HEK293 (cell line): ENCODE measurements around the gene FBLN2.

ENCODE experiments used
- CTCF ChIA-PET: fragments of 350-600 bp; formaldehyde crosslinking; extraction: SDS; loops from one replicate; lab custom pipeline; 2021; ENCODE audit warnings: antibody characterized with exemption; lab: Yijun Ruan, JAX
- POLR2A ChIA-PET: fragments of 300-600 bp; formaldehyde crosslinking; extraction: SDS; loops from one replicate; lab custom pipeline; 2020; ENCODE audit warnings: antibody characterized with exemption, inconsistent platforms; lab: Yijun Ruan, JAX
- H3K27ac ChIP-seq: fragments of 200-500 bp; sonication (Bioruptor generic); 2 replicates; pipeline ENCODE4 v1.5.1; 2014; ENCODE audit warnings: low read depth, low read length, control low read depth, inconsistent platforms; ENCODE audit errors: extremely low read depth
- H3K36me3 ChIP-seq, 2 experiments: fragments of 200-500 bp in 1 of 2; sonication (Bioruptor generic) in 1 of 2; 1 replicate in 1 of 2; 2 replicates in 1 of 2; pipeline ENCODE4 v1.5.1; 2014 to 2017; ENCODE audit warnings: inconsistent platforms in 2 of 2, low read length in 2 of 2; ENCODE audit not compliant: control insufficient read depth in 2 of 2, insufficient read depth in 1 of 2
- H3K4me1 ChIP-seq: fragments of 200-500 bp; sonication (Bioruptor generic); 2 replicates; pipeline ENCODE4 v1.5.1; 2014; ENCODE audit warnings: mild to moderate bottlenecking, low read length, inconsistent platforms; ENCODE audit not compliant: control insufficient read depth, insufficient read depth
- H3K4me3 ChIP-seq: 2 replicates; pipeline ENCODE4 v1.5.1; 2011; ENCODE audit warnings: low read depth, mild to moderate bottlenecking, control low read depth, low read length, moderate library complexity
- H3K9me3 ChIP-seq: fragments of 200-500 bp; sonication (Bioruptor generic); 2 replicates; pipeline ENCODE4 v1.5.1; 2014; ENCODE audit warnings: low read depth, low read length, inconsistent platforms; ENCODE audit not compliant: control insufficient read depth, insufficient read depth
- BCL11A ChIP-seq: fragments of 450-650 bp; formaldehyde crosslinking; IDR thresholded peaks from 2 replicates; pipeline ENCODE4 v1.5.1; 2016; ENCODE audit warnings: low read depth, missing biosample characterization, missing genetic modification characterization
- BCL11B ChIP-seq: fragments of 450-650 bp; formaldehyde crosslinking; IDR thresholded peaks from 2 replicates; pipeline ENCODE4 v1.5.1; 2016; ENCODE audit warnings: low read depth, missing biosample characterization, missing genetic modification characterization
- KLF16 ChIP-seq: fragments of 450-650 bp; formaldehyde crosslinking; IDR thresholded peaks from 2 replicates; pipeline ENCODE4 v1.5.1; 2017; ENCODE audit warnings: missing biosample characterization, missing genetic modification characterization
- OSR2 ChIP-seq: fragments of 450-650 bp; formaldehyde crosslinking; IDR thresholded peaks from 2 replicates; pipeline ENCODE4 v1.5.1; 2016; ENCODE audit warnings: missing biosample characterization, missing genetic modification characterization
- SP3 ChIP-seq: fragments of 450-650 bp; formaldehyde crosslinking; IDR thresholded peaks from 2 replicates; pipeline ENCODE4 v1.5.1; 2016; ENCODE audit warnings: missing biosample characterization, missing genetic modification characterization
- ZBTB17 ChIP-seq: fragments of 450-650 bp; formaldehyde crosslinking; IDR thresholded peaks from 2 replicates; pipeline ENCODE4 v1.5.1; 2016; ENCODE audit warnings: missing biosample characterization, missing genetic modification characterization
- ZFHX2 ChIP-seq: fragments of 450-650 bp; formaldehyde crosslinking; conservative IDR thresholded peaks from 2 replicates; pipeline ENCODE4 v1.5.1; 2016; ENCODE audit warnings: missing biosample characterization, missing genetic modification characterization
- ZNF2 ChIP-seq: fragments of 450-650 bp; formaldehyde crosslinking; IDR thresholded peaks from 2 replicates; pipeline ENCODE4 v1.5.1; 2016; ENCODE audit warnings: missing biosample characterization, missing genetic modification characterization
- ZNF223 ChIP-seq: fragments of 450-650 bp; formaldehyde crosslinking; IDR thresholded peaks from 2 replicates; pipeline ENCODE4 v1.5.1; 2016; ENCODE audit warnings: missing biosample characterization, missing genetic modification characterization
- ZNF391 ChIP-seq: fragments of 450-650 bp; formaldehyde crosslinking; IDR thresholded peaks from 2 replicates; pipeline ENCODE4 v1.5.1; 2016; ENCODE audit warnings: low read depth, missing biosample characterization, missing genetic modification characterization, borderline replicate concordance
- ZNF404 ChIP-seq: fragments of 450-650 bp; formaldehyde crosslinking; IDR thresholded peaks from 2 replicates; pipeline ENCODE4 v1.5.1; 2017; ENCODE audit warnings: missing biosample characterization, missing genetic modification characterization
- ZNF426 ChIP-seq: fragments of 450-650 bp; formaldehyde crosslinking; IDR thresholded peaks from 2 replicates; pipeline ENCODE4 v1.5.1; 2017; ENCODE audit warnings: missing biosample characterization, missing genetic modification characterization, mild to moderate bottlenecking, inconsistent platforms, moderate library complexity
- ZNF514 ChIP-seq: fragments of 450-650 bp; formaldehyde crosslinking; IDR thresholded peaks from 2 replicates; pipeline ENCODE4 v1.5.1; 2016; ENCODE audit warnings: missing biosample characterization, missing genetic modification characterization
- ZNF558 ChIP-seq: fragments of 450-650 bp; formaldehyde crosslinking; IDR thresholded peaks from 2 replicates; pipeline ENCODE4 v1.5.1; 2016; ENCODE audit warnings: missing biosample characterization, missing genetic modification characterization
- ZNF600 ChIP-seq: fragments of 450-650 bp; formaldehyde crosslinking; IDR thresholded peaks from 2 replicates; pipeline ENCODE4 v1.5.1; 2016; ENCODE audit warnings: missing biosample characterization, missing genetic modification characterization
- ZNF610 ChIP-seq: fragments of 450-650 bp; formaldehyde crosslinking; IDR thresholded peaks from 2 replicates; pipeline ENCODE4 v1.5.1; 2016; ENCODE audit warnings: missing biosample characterization, missing genetic modification characterization, borderline replicate concordance
- ZNF621 ChIP-seq: fragments of 450-650 bp; formaldehyde crosslinking; IDR thresholded peaks from 2 replicates; pipeline ENCODE4 v1.5.1; 2017; ENCODE audit warnings: missing biosample characterization, missing genetic modification characterization
- ZSCAN16 ChIP-seq: fragments of 450-650 bp; formaldehyde crosslinking; IDR thresholded peaks from 2 replicates; pipeline ENCODE4 v1.5.1; 2016; ENCODE audit warnings: missing biosample characterization, missing genetic modification characterization
- ZSCAN30 ChIP-seq: fragments of 450-650 bp; IDR thresholded peaks from 2 replicates; pipeline ENCODE4 v1.5.1; 2018; ENCODE audit warnings: missing biosample characterization, mild to moderate bottlenecking, missing genetic modification characterization, moderate library complexity
- ZXDB ChIP-seq: fragments of 450-650 bp; formaldehyde crosslinking; IDR thresholded peaks from 2 replicates; pipeline ENCODE4 v1.5.1; 2016; ENCODE audit warnings: missing biosample characterization, missing genetic modification characterization
- TF ChIP-seq, protein P1 (sequence below): fragments of 450-650 bp; formaldehyde crosslinking; conservative IDR thresholded peaks from 2 replicates; pipeline ENCODE4 v1.5.1; 2016; ENCODE audit warnings: low read depth, missing biosample characterization, missing genetic modification characterization
- TF ChIP-seq, protein P2 (sequence below): fragments of 450-650 bp; formaldehyde crosslinking; IDR thresholded peaks from 2 replicates; pipeline ENCODE4 v1.5.1; 2016; ENCODE audit warnings: missing biosample characterization, missing genetic modification characterization, borderline replicate concordance
- TF ChIP-seq, protein P3 (sequence below): fragments of 450-650 bp; formaldehyde crosslinking; IDR thresholded peaks from 2 replicates; pipeline ENCODE4 v1.5.1; 2016; ENCODE audit warnings: missing biosample characterization, missing genetic modification characterization
- TF ChIP-seq, protein P4 (sequence below): fragments of 450-650 bp; formaldehyde crosslinking; IDR thresholded peaks from 2 replicates; pipeline ENCODE4 v1.5.1; 2017; ENCODE audit warnings: missing biosample characterization, missing genetic modification characterization
- TF ChIP-seq, protein P5 (sequence below): fragments of 450-650 bp; formaldehyde crosslinking; IDR thresholded peaks from 2 replicates; pipeline ENCODE4 v1.5.1; 2016; ENCODE audit warnings: missing biosample characterization, missing genetic modification characterization

FBLN2 gene

DNA sequence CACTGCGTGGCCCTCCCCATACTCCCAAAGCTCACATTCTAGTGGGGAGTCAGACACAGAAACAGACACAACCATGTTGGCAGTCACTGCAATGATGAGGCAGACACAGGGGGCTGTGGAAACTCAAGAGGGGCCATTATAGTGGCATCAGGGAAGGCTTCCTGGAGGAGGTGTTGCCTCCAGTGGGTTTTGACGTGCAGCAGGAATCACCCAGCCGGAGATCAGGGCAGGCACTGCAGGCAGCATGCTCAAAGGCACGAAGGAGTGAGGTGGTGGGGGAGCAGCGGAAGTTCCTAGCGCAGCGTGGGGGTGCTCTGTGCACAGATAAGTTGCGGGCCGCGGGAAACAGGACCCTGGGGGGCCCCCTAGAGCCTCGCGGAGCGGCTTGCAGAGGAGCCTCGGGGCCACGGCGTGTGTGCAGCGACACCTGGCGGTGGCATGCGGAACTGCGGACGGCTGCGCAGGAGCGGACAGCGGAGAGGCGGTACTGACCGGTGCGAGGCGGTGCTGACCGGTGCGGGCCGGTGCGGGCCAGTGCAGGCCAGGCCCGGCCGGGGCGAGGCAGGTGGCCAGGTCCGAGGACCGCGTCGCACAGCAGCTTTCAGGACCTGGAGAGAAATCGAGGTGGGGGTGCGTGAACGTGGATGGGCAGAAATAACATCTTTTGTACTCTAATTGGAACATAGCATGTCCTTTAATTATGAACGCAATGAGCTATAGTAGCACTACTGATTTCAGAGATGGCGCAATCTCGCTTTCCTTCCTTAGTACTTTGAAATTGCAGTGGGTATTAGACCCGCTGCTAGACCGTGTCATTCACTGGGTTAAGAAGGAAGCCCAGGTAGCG, 101.5 kb downstream of the FBLN2 start:
- ChIA-PET POLR2A (no interaction called here), CTCF (interaction anchor here (0.6 to 17.8 kb wide), 42 partner anchors 9 to 1170 kb away, joined by 3 to 589 read pairs (median 3); partner anchors contain the start of genes HDAC11 and WNT7A)
- no peaks in the 10 kb centered on the region for H3K9me3 ChIP-seq
- no peaks in the 10 kb centered on the region for H3K36me3 ChIP-seq
- no peak overlapping the region for H3K27ac ChIP-seq
- H3K4me1 ChIP-seq = no peaks in the 10 kb centered on the region
- H3K4me3 ChIP-seq = no peak overlapping the region
- peak; percentile 46; the same call in 1 of the 2 replicates for TF ChIP-seq BCL11A
- TF ChIP-seq ZNF223 (tag by site-specific recombination) = no peak
- peak; percentile 55 for TF ChIP-seq ZXDB
- TF ChIP-seq, protein P1, sequence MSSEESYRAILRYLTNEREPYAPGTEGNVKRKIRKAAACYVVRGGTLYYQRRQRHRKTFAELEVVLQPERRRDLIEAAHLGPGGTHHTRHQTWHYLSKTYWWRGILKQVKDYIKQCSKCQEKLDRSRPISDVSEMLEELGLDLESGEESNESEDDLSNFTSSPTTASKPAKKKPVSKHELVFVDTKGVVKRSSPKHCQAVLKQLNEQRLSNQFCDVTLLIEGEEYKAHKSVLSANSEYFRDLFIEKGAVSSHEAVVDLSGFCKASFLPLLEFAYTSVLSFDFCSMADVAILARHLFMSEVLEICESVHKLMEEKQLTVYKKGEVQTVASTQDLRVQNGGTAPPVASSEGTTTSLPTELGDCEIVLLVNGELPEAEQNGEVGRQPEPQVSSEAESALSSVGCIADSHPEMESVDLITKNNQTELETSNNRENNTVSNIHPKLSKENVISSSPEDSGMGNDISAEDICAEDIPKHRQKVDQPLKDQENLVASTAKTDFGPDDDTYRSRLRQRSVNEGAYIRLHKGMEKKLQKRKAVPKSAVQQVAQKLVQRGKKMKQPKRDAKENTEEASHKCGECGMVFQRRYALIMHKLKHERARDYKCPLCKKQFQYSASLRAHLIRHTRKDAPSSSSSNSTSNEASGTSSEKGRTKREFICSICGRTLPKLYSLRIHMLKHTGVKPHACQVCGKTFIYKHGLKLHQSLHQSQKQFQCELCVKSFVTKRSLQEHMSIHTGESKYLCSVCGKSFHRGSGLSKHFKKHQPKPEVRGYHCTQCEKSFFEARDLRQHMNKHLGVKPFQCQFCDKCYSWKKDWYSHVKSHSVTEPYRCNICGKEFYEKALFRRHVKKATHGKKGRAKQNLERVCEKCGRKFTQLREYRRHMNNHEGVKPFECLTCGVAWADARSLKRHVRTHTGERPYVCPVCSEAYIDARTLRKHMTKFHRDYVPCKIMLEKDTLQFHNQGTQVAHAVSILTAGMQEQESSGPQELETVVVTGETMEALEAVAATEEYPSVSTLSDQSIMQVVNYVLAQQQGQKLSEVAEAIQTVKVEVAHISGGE (tag by site-specific recombination) = peak; percentile 70
- peak; percentile 95 for TF ChIP-seq ZSCAN16
- TF ChIP-seq, protein P2, sequence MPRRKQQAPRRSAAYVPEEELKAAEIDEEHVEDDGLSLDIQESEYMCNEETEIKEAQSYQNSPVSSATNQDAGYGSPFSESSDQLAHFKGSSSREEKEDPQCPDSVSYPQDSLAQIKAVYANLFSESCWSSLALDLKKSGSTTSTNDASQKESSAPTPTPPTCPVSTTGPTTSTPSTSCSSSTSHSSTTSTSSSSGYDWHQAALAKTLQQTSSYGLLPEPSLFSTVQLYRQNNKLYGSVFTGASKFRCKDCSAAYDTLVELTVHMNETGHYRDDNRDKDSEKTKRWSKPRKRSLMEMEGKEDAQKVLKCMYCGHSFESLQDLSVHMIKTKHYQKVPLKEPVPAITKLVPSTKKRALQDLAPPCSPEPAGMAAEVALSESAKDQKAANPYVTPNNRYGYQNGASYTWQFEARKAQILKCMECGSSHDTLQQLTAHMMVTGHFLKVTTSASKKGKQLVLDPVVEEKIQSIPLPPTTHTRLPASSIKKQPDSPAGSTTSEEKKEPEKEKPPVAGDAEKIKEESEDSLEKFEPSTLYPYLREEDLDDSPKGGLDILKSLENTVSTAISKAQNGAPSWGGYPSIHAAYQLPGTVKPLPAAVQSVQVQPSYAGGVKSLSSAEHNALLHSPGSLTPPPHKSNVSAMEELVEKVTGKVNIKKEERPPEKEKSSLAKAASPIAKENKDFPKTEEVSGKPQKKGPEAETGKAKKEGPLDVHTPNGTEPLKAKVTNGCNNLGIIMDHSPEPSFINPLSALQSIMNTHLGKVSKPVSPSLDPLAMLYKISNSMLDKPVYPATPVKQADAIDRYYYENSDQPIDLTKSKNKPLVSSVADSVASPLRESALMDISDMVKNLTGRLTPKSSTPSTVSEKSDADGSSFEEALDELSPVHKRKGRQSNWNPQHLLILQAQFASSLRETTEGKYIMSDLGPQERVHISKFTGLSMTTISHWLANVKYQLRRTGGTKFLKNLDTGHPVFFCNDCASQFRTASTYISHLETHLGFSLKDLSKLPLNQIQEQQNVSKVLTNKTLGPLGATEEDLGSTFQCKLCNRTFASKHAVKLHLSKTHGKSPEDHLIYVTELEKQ (tag by site-specific recombination) = no peak
- TF ChIP-seq, protein P3, sequence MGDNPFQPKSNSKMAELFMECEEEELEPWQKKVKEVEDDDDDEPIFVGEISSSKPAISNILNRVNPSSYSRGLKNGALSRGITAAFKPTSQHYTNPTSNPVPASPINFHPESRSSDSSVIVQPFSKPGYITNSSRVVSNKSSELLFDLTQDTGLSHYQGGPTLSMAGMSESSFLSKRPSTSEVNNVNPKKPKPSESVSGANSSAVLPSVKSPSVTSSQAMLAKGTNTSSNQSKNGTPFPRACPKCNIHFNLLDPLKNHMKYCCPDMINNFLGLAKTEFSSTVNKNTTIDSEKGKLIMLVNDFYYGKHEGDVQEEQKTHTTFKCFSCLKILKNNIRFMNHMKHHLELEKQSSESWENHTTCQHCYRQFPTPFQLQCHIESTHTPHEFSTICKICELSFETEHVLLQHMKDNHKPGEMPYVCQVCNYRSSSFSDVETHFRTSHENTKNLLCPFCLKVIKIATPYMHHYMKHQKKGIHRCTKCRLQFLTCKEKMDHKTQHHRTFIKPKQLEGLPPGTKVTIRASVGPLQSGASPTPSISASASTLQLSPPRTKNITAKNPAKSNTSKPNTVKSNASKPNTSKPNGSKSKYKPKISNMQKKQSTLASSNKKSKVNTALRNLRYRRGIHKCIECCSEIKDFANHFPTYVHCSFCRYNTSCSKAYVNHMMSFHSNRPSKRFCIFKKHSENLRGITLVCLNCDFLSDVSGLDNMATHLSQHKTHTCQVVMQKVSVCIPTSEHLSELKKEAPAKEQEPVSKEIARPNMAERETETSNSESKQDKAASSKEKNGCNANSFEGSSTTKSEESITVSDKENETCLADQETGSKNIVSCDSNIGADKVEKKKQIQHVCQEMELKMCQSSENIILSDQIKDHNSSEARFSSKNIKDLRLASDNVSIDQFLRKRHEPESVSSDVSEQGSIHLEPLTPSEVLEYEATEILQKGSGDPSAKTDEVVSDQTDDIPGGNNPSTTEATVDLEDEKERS (tag by site-specific recombination) = peak; percentile 86; the same call in 1 of the 2 replicates
- peak; percentile 95 for TF ChIP-seq ZNF610 (tag by site-specific recombination)
- TF ChIP-seq ZNF2 = peak; percentile 97
- TF ChIP-seq ZNF404 = no peak
- TF ChIP-seq KLF16 = 0 out of 2 replicates have a peak, but pooled peaks have one; percentile 27
- TF ChIP-seq, protein P4, sequence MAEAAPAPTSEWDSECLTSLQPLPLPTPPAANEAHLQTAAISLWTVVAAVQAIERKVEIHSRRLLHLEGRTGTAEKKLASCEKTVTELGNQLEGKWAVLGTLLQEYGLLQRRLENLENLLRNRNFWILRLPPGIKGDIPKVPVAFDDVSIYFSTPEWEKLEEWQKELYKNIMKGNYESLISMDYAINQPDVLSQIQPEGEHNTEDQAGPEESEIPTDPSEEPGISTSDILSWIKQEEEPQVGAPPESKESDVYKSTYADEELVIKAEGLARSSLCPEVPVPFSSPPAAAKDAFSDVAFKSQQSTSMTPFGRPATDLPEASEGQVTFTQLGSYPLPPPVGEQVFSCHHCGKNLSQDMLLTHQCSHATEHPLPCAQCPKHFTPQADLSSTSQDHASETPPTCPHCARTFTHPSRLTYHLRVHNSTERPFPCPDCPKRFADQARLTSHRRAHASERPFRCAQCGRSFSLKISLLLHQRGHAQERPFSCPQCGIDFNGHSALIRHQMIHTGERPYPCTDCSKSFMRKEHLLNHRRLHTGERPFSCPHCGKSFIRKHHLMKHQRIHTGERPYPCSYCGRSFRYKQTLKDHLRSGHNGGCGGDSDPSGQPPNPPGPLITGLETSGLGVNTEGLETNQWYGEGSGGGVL (tag by site-specific recombination) = no peak
- no peak for TF ChIP-seq ZNF426 (tag by site-specific recombination)
- TF ChIP-seq ZFHX2 (tag by site-specific recombination) = no peak; the same call in 1 of the 2 replicates
- peak; percentile 48; the same call in 1 of the 2 replicates for TF ChIP-seq ZNF600 (tag by site-specific recombination)
- no peak for TF ChIP-seq ZNF621 (tag by site-specific recombination)
- TF ChIP-seq, protein P5, sequence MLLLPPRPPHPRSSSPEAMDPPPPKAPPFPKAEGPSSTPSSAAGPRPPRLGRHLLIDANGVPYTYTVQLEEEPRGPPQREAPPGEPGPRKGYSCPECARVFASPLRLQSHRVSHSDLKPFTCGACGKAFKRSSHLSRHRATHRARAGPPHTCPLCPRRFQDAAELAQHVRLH (tag by site-specific recombination) = peak; percentile 99
- 0 out of 2 replicates have a peak, but pooled peaks have one; percentile 52 for TF ChIP-seq ZSCAN30
- TF ChIP-seq ZBTB17 = 0 out of 2 replicates have a peak, but pooled peaks have one; percentile 14
- TF ChIP-seq OSR2 = no peak
- no peak for TF ChIP-seq SP3 (tag by site-specific recombination)
- no peak for TF ChIP-seq ZNF558 (tag by site-specific recombination)
- peak; percentile 61; the same call in 1 of the 2 replicates for TF ChIP-seq ZNF391 (tag by site-specific recombination)
- TF ChIP-seq BCL11B (tag by site-specific recombination) = peak; percentile 55; the same call in 1 of the 2 replicates
- no peak for TF ChIP-seq ZNF514
